GM21717 (cell line): ENCODE measurements around the gene TBL1X.
"Not testable (repeated sequence)": the region's sequence is repeated elsewhere in the genome, so short reads cannot be mapped to it uniquely, and the experiment has no call there.

Experiments used
- ATAC-seq: cut with Tn5 transposase; IDR thresholded peaks from one replicate; pipeline ENCODE4 v1.9.1; 2021; ENCODE audit warnings: mild to moderate bottlenecking, moderate library complexity; ENCODE audit not compliant: unreplicated experiment

Gene TBL1X

DNA sequence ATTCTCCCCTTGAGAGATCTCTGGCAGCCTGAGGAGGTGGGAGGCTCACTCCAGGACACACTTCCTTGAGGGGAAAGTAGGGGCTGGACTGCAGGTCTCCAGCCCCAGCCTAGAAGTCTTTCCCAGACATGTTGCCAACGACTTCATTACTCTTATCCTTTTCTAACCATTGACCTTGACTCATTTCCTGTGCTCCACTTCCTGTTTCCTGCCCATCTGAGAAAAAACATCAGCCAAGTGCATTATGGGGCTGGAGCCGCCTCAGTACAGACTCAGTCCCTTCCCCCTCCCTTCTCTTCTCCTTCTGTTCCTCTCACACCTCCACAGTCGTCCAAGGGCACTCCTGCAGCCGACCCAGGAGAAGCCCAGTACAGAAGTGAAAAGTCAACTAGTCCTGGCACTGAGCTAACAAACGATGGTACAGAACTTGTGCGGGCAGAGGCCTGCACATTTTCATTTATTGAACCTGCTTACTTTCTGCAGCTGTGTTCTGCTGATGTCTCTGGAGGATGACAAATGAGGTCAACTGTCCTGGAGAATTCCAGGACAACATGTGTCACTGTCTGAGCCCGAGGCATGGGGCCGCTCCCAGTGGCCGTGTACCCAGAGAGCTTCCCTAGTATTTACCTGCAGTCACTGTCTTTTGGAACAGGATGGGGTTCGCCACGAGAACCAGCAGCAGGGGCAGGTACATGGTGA, 280.7 kb downstream of the TBL1X start:
- no peak for ATAC-seq

DNA sequence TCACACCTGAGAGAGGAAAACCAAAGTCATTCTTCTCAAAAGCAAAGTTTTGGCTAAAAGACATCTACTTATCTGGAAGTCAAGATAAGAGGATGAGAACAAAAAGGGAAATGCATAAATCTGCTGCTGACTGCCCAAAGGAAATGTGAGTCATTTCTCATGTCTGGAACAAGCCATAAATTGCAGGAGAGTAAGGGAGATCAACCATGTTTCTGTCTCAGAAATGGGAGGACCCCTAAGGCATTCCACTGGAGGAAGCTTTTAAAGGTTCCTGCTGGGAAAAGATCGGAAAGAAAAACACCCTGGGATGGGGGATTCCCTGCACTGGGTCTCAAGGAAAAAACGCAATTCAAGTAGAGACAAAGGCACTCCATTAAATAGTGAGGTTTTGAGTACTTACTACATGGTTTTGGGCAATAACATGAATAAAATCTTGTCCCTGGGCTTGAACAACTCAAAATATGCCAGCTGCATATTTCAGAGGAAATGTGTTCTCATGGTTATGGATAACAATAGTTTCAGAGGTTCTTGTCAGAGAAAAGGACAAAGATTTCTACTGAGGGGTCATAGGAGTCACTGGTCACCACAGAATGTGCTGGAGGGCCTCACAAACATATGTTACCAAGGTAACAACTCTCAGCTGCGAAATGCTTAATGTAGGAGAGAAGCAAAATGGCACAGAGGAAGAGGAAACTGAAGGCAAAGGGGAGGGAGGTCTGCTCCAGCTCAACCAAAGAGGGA, 281.5 kb downstream of the TBL1X start:
- ATAC-seq = no peak

DNA sequence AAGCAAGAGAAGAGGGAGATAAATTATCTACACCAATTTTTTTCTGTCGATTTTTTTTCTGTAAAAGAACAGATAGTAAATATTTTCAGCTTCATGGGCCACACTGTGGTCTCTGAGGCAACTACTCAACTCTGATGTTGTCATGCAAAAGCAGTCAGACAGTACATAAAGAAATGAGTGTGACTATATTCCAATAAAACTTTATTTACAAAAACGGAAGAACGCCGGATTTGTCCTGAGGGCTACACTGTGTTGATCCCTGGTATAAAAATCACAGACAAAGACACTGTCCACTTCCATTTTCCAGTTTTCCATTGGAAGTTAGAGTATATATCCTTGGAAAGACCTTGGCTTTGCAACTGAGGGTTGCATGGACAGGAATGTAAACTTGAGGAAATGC, 282.8 kb downstream of the TBL1X start:
- ATAC-seq = no peak

DNA sequence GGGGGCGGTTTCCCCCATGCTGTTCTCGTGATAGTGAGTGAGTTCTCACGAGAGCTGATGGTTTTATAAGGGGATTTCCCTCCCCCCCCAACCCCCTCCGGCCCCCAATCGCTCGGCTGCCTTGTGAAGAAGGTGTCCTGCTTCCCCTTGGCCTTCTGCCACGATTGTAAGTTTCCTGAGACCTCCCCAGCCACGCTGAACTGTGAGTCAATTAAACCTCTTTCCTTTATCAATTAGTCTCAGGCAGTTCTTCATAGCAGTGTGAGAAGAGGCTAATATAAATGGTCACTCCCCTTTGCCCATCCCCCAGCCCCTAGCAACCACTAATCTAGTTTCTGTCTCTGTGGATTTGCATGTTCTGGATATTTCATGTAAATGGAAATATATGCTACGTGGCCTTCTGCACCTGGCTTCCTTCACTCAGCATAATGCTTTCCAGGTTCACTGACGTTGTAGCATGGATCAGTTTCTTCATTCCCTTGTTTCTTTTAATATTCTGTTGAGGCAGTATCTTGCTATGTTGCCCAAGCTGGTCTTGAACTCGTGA, 284.4 kb downstream of the TBL1X start:
- ATAC-seq = no peak

DNA sequence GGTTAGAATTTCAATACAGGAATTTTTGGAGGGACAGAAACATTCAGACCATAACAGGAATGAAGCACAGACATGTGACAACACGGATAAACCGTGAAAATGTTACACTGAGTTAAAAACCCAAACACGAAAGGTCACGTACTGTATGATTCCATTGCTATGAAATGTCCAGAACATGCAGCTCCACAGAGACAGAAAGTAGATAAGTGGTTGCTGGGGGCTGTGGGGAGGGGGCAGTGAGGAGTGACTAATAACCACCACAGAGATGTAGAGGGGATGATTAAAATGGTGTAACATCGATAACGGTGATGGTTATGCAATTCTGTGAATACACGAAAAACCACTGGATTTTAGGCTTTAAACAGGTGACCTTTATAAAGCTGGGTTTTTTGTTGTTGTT, 292.5 kb downstream of the TBL1X start:
- no peak for ATAC-seq

DNA sequence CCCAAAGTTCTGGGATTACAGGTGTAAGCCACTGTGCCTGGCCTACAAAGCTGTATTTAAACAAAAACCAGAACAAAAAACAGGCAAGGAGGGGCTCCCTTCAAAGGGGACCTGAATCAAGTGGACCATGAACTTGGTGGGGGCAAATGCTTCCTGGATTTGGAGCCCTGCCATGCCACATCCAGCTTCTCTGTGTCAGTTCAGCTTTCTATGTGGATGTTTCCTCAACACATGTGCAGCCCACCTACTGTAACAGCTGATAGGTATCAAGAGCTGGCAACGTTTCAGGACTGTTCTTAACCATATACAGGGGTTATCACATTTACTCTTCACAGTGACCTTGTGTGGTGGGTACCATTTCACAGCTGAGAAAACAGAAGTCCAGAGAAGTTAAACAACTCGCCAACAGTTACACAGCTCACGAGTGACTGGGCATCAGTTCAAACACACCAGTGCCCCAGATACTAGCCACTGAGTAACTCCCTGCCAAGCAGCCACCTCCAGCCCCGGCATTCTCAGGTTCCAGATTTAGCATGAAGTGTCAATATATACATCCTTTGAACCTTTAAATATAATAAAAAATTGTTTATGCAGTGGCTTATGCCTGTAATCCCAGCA, 293.3 kb downstream of the TBL1X start:
- ATAC-seq = no peak

DNA sequence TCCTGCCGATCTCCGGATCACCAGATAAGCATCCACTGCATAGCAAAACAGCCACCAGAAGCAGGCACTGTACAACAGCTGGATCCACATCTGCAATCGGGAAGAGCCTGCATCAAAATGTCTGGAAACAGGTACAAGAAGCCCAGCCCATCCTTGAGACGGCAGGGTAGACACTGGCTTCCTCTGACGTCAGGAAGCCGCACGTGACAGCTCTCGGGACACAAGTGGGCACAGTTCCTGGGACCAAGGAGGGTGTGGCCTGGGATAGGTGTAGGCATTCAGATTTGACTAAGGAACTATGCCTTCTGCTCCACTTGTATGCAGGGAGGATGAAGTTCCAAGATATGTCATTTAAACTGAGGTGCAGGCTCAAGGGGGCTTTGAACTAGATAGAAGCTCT, 294.5 kb downstream of the TBL1X start:
- no peak for ATAC-seq

DNA sequence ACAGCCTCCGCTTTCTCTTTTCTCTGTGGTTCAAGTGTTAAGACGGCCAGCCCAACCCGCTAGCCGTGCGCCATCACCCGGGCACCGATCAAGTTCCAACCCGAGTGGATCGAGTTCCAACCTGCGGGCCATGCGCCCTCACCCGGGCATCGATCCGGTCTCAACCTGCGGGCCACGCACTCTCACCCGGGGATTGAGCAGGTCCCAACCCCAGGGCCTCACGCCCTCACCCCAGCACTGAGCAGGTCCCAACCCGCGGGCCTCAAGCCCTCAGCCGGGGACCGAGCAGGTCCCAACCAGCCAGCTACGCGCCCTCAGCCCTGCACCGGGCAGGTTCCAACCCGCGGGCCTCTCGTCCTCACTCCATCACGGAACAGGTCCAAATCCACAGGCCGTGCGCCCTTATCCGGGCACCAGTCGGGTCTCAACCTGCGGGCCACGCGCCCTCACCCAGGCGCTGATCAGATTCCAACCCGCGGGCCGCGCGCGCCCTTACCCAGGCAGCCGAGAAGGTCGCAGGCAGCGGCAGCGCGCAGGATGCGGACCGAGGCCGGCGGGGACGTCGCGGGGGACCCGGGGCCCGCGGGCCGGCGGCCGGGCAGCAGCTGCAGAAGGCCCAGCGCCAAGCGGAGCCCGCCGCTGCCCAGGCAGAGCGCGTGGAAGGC, 300.3 kb downstream of the TBL1X start:
- no peak for ATAC-seq

DNA sequence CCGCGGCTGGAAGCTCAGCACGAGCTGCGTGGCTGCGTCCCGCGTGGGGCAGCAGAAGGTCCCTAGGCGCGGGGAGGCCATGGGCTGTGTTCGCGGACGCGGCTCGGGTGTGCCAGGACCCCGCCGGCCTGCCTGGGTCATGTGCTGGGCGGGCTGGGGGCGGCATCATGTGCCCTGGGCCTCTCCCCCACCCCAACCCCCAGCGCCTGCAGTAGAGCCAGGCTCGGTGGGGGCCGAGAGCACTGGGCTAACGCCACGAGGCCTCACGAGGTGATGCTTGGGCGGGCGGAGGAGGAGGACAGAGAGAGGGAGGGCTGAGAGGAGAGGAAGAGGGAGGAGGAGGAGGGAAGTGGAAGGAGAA, 300.9 kb downstream of the TBL1X start, which contains the start of gene GPR143:
GPR143 (minus strand) TSS at position 111 of the 361 bp plus-strand sequence; CDS start at position 81, 30 bp downstream.
- ATAC-seq = no peak

DNA sequence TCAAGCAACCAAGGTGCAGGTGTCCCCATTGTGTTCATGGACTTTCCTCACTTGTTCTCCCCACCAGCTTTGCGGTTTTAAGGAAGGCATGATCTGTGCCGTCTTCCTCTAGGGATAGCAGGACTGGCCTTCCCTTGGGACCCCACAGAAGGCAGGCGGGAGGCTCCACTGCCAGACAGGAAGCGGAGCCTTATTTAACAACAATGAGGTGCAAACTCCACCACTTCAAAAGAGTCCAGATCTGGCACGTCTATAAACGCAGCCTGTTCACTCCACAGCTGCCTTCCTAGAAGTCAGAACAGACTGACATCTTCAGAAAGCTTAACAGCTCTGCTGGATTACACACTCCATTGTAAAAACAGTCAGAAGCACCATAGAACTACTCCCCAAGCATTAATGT, 302.5 kb downstream of the TBL1X start:
- no peak for ATAC-seq

DNA sequence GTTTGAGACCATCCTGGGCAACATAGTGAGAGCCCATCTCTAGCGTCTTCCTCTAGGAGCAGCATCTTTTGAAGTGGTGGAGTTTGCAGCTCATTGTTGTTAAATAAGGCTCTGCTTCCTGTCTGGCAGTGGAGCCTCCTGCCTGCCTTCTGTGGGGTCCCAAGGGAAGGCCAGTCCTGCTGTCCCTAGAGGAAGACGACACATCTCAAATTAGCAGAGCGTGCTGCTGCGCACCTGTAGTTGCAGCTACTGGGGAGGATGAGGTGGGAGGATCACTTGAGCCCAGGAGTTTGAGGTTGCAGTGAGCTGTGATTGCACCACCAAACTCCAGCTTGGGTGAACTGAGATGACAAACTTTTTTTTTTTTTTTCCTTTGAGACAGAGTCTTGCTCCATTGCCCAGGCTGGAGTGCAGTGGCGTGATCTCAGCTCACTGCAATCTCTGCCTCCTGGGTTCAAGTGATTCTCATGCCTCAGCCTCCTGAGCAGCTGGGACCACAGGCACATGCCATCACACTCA, 303.5 kb downstream of the TBL1X start:
- not testable (repeated sequence) for ATAC-seq

DNA sequence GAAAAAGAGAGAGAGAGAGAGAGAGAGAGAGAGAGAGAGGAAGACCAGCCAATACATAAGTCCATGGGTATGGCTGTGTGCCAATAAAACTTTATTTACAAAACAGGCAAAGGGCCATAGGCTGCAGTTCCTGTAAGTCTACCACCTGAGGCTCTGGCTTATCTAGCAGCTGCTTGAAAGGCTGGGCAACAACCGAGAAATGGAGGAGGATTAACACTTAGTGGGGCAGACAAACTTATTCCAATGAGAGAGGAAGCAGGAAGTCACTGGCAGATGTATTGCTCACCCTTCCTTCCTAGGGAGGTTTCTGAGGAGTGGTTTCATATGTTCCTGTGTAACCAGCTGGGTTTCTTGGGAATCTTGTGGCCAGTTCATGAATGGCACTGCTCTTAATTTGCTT, 305.5 kb downstream of the TBL1X start:
- ATAC-seq = no peak

DNA sequence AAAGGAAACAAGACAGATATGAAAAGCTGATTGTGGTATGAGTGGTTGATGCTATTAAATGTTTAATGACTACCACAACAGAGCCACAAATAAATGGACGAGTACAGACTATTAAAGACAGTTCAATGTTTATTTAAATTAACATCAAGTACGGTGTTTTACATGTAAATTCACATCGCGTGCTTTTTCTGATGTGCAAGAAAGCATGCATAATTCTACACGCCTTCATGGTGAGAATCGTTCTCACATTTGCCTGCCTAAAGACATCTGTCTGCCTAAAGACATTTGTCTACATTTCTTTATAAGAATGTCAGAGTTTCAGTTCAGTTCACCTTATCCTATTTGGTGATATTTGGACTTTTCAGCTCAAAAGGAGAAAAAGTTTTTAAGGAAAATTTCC, 308.1 kb downstream of the TBL1X start:
- ATAC-seq = no peak

DNA sequence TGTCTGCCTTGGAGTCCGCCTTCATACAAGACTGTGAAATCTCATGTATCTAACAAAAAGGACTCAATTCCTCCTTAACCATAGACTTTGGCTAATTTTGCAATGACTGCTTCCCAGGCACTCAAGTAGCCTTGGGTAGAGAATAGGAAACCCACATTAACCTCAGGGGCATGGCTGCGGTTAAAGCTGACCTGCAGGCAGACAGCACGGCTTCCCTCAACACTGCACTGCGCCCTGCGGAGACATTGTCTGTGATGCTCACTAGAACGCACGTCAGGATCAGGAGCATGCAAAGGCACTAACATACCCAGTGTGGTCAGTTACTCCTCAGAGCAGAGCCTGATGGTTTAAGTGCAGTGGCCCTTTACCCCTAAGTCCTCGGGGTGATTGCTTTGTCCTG, 311.1 kb downstream of the TBL1X start:
- no peak for ATAC-seq

DNA sequence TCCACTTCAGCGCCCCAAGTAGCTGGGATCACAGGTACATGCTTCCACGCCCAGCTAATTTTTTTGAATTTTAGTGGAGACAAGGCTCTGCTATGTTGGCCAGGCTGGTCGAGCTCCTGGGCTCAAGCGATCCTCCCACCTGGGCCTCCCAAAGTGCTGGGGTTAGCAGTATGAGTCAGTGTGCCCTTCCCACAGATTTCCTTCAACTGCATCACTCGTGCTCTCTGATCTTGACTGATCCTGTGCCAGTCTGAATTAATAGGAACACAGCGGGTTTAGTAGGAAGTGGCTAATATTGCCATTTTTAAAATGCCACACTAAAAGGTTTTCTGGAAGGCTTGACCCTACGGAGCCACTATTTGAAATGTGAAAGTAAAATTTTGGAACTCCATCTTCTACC, 317.1 kb downstream of the TBL1X start:
- no peak for ATAC-seq

DNA sequence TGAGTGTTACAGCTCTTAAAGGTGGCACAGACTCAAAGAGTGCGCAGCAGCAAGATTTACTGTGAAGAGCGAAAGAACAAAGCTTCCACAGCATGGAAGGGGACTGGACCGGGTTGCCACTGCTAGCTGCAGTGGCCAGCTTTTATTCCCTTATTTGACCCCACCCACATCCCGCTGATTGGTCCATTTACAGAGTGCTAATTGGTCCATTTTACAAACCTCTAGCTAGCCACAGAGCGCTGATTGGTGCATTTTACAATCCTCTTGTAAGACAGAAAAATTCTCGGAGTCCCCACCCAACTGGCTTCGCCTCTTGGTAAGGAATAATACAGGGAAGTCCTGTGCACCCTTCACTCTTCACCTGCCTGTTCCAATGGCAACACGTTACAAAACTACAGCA, 319.5 kb downstream of the TBL1X start:
- no peak for ATAC-seq

DNA sequence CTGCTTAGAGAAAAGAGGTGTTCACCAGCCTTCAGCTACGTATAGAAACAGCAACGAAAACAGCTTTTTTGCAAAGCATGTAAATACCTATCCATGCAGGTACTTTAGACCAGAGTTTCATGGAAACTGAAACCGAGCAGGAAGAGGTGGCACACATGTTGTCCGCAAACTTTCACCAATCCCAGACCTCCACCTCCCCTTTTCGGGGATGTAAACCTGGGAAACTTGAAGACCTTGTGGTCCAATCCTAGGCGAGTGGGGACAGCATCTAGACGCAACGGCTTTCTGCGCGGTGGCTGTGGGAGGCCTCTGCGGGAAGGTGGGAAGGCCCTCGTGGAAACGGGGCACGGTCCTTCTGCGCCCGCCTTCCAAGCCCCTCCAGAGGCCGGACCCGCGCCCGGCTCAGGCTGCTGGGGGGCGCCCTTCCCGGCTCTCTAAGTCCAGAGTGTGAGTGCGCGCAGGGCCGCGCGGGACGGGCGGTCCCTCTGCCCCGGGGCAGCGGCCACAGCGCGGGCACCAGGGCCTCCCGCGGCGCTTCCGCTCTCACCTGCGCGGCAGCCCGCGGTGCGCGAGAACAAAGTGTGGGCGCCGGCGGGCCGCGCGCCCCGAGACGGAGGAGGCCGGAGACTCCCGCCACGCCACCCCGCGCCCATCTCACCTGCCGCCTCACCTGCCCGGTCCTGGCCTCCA, 320.5 kb downstream of the TBL1X start:
- no peak for ATAC-seq

DNA sequence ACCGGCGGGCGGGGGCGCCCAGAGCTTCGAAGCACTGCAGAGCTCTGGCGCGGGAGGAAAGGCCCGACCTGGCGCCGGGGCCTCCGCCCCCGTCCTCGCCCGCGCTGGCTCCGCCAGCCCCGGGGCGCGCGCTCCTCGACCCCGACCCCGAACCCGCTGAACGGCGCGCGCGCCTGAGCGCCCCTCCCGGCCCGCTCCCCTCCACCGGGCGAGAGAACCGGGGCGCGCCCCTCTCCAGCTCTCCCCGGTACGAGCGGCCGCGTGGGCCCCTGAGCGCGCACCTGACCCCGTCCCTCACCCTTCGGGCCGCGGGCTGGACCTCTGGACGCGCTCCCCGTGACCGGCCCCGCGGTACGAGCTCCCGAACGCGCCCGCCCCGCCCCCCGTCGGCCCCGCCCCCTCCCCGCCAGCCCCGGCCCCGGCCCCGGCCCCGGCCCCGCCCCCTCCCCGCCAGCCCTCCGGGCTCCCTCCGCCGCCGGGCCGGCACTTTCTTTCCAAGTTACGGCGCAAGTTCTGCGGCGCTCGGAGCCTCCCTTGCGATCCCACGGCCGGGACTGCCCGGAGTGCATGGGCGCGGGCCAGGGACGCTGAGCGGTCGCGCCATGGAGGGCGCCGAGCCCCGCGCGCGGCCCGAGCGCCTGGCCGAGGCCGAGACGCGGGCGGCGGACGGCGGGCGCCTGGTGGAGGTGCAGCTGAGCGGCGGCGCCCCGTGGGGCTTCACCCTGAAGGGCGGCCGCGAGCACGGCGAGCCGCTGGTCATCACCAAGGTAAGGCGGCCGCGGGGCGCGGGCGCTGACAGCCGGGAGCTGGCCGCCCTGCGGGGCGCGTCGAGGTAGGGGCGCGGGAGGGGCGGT, 321.3 kb downstream of the TBL1X start, which contains the start of gene SHROOM2:
SHROOM2 (plus strand) TSS at position 486 of the 854 bp plus-strand sequence; CDS start at position 603, 117 bp downstream.
- ATAC-seq = no peak
